IPS DF 4.7 (cell line): ENCODE data around the gene SPTA1.

Experiments
- DNase-seq: peaks from one replicate; pipeline ENCODE4 v3.0.0-alpha.2; 2013; ENCODE audit warnings: low spot score; ENCODE audit errors: extremely low read depth

Gene SPTA1

DNA sequence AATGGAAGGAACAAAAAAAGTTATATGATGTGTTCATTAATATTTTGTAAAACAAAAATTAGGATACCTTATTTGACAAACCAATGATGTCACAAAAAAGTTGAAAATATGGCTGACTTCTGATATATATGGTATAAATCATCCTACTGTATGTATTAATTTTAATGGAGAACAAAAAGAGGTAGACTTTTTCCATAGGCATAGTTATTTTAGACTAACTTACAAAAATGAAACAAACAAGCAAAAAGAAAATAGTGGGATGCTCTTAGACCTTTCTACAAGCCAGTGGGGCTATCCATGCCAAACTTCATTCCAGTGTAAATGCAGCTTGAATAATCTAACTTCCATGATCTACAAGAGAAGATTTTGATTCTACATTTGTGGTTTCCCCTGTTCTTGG, 522 bp upstream of the SPTA1 start:
- DNase-seq = no peak

GRCh38 chr1:158685085-158685484, 1.4 kb downstream of the SPTA1 start:
- DNase-seq = no peak

GRCh38 chr1:158681606-158682005, 4.9 kb downstream of the SPTA1 start:
- no peak for DNase-seq

DNA sequence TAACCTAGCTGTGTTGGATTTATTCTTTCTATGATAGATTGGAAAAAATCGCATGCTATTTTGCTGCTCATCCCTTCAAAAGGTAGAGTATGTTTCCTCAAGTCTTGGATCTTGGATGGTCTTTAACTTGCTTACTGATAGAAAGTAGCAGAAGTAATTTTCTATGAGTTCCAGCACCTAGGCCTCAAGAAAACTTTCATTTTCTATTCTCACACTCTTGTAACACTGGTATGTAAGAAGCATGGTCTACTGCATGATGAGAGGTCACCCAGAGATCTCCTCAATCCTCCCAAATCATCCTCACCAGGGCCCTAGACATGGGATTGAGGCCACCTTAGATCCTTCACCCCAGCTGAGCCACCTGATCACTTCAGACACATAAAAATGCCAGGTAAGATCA, 7.2 kb downstream of the SPTA1 start:
- no peak for DNase-seq

DNA sequence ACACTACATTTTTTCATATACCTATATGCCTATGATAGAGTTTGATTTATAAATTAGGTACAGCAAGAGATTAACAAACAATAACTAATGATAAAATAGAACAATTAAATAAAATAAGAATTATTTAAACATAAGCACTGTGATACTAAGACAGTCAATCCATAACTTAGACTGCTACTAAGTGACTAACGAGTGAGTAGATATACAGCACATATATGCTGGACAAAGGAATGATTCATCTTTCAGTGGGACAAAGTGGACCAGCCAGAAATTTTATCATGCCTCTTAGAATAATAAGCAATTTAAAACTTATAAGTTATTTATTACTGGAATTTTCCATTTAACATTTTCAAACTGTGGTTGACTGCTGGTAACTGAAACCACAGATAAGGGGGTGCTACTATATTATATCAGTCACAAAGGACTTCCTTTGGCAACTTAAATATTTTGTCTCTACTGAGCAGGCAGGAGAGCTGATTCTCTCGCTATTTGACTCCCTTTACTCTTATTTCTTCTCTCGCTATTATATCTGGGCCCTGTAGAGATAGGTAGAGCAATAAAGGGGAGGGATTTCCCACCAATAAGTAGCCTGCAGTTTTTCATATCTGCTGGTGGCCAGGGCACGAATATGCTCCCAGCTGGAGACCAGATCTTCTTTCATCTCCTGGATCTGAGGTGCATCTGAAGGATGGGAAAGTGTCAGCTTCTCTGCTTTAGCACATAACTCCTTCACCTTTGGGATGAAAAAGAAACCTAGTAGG, 10.8 kb downstream of the SPTA1 start:
- DNase-seq = no peak

GRCh38 chr1:158674302-158674701, 12.2 kb downstream of the SPTA1 start:
- no peak for DNase-seq

- no peak for DNase-seq
These were observed 20.5 kb downstream of the SPTA1 start for GRCh38 chr1:158666037-158666436.

GRCh38 chr1:158654571-158654970, 31.9 kb downstream of the SPTA1 start:
- DNase-seq = no peak

DNA sequence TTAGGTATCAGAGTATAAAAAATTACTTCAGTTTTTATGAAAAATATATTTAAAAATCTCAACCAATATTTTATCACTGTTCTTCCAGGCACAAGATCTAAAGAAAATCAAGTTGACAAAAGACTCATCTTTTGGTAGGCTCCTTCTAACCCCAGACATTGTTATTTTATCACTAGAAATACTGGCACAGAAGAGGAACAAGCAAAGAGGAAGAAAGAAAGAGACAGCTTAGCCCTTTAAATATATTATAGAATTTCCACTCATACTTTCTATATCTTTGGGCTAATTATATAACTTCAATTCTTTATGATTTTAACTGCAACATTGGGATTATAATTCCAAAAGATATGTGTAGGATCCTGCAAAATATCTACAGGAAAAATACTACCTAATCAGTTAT, 32.4 kb downstream of the SPTA1 start:
- no peak for DNase-seq

DNA sequence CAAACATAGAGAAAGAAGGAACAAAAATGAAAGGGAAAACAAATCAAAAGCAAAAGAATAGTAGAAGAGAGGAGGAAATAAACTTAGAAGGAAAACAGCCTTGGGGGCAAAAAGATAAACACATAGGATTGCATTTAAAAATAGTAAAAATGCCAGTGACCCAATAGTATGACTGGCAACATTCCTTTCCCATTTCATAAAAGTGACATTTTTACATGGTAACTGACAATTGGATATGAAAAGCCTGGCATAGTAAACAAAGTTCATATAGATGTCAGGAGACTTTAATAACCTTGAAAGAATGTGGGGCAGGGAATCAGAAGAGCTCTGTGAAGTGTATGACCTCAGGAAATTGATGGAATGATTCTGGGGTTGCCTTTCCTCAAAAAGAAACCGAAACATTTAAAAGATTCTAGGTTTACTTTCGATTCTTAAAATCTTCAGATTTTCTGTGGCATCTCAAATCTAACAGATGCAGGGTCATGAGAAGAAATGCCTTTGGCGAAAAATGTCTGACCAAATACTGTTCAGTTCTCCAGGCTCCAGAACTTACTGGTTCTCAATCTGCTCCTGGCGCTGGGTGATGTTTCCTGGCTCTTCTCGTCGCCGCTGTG, 33.7 kb downstream of the SPTA1 start:
- no peak for DNase-seq

- DNase-seq = no peak
These were observed 37.5 kb downstream of the SPTA1 start for GRCh38 chr1:158649052-158649451.

GRCh38 chr1:158646465-158646864, 40.0 kb downstream of the SPTA1 start:
- DNase-seq = no peak

DNA sequence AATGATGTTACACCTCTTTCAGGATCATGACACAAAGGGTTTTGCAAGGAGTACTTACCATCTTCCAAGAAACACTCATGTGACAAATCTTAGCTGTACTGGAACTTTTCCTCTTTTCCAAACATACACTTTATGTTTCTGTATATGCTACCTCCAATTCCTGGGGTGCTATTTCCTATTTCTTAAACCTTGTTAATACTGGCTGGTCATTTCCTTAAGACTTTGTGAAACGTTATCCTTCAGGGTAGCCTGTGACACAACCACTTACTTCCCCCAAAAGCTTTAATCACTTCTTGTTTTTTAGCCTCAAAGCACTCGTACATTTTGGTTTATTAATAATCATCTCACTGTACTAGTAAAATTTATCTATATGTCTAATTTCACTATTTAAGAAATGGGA, 42.1 kb downstream of the SPTA1 start:
- DNase-seq = no peak

DNA sequence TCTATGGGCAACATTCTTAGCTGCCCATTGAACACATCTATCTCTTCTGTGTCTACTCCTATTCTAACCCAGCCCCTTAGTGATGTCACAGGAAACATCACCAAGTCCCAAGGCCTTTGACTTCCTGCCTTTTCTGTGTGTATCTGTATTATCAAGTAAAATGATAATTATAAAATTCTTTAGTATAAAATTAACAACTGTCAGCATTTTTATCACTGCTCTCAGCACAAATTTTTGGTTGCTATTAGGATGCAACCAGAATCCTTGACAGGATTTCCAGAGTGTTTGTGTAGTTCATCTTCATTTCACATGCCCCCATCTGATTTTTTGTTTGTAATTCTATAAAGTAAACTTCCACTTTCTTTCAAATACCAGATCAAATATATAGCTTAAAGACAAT, 47.6 kb downstream of the SPTA1 start:
- no peak for DNase-seq

DNA sequence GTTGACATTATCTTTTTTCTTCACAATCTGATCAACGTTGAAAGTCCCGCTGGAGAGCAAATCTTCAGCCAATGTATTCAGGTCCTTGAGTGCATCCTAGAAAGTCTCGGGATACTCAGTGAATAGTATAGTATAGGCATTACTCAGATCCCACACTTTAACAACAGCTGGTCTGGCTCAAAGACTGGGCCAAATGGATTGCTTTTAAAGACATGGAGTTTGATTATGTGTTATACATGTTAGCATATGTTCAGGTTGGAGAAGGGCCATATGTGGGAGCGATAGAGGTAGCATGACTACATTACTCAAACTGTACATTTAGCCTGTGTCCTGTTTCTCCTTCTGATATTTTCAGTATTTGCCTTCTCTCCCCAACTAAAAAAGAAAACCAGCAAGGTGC, 48.4 kb downstream of the SPTA1 start:
- no peak for DNase-seq

- DNase-seq = no peak
These were observed 72.8 kb downstream of the SPTA1 start for GRCh38 chr1:158613764-158614163.

- DNase-seq = no peak
These were observed 74.6 kb downstream of the SPTA1 start for GRCh38 chr1:158611916-158612315.

DNA sequence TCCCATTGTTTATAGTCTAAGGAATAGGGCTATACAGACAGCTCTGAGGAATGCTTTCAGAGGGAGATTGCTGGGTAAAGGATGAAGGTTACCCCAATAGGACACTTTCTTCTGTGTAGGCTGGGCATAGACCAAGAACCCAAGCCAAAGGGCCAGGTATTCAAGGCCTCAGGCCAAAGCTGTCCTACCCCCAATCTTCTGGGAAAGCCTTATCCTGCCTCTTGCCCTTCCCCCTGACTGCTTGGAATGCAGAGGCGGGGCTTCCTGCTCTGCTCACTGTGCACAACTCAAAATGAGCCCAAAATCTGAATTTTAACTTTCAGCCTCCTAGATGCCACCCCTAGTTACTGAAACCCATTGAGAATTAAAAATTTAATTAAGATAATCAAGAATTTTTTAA, 79.2 kb downstream of the SPTA1 start:
- no peak for DNase-seq

DNA sequence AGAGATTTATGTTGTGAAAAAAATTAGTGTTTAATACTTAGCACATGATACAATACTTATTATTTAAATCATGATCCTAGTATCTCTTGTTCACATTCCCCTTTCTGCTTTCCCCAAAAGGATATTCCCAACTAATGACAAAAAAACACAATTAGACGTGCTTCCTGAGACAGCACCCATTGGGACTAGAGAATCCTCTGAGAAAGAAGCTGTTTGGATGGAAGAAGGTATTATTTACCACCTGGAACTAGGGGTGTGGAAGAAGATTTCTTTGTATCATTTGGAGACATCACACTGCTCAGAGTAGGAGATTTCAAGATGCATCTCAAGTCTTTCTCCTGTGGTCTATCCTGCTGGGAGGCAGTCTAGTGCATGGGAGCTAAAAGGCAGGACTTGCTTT, 81.5 kb downstream of the SPTA1 start, which contains the start of gene OR10Z1:
TSS of gene OR10Z1 (plus strand) at position 301 of the 400 bp plus-strand sequence. CDS start 1,171 bp downstream, outside the sequence.
- no peak for DNase-seq

DNA sequence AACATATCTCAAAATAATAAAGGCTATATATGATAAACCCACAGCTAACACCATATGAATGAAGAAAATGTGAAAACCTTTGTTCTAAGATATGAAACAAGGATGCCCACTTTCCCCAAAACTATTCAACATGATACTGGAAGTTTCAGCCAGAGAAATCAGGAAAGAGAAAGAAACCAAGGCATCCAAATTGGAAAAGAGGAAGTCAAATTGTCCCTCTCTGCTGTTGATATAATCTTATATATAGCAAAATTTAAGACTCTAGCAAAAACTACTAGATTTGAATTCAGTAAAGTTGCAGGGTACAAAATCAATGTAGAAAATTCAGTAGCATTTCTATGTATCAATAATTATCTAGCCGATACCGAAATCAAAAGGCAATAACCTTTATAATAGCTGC, 85.8 kb downstream of the SPTA1 start:
- DNase-seq = no peak

DNA sequence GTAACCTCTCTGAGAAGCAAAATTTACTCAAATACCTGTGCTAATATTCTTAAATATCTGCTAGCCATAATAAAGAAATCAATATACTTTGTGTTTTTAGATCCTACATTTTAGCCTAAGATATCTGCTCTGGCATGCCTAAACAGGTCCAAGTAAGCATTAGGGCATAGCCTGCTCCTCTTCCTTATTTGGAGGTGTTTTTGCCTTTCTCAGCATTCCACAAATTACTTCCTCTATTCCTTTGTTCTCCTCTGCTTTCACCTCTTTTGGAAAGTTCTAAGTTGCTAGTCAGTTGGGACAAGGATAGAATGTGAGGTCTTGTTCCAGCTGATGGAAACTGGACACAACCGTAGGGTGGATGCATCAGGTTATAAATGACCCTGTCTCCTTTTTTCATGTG, 99.6 kb downstream of the SPTA1 start:
- DNase-seq = no peak

- DNase-seq = no peak
These were observed 102.6 kb downstream of the SPTA1 start for GRCh38 chr1:158583962-158584361.

DNA sequence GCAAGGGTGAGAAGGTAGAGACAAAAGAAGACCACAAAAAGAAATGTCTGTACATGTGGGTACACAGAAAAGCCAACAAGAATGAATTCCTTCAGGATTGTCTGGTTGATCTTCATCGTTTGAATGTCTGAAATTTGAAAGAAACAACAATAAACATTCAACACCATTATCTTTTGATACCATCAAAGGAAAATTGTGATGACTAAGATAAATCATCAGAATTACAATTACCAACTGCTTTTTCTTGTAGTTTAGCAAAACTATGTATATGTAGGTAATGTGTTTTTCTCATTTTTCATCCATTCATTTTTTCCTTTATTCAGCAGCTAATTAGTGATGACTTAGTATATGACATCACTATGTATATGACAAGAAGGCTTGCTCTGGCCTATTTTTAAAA, 106.8 kb downstream of the SPTA1 start, which contains the start of gene OR10X1:
TSS of gene OR10X1 (minus strand) at position 167 of the 400 bp plus-strand sequence. CDS start at position 167, 0 bp downstream.
- DNase-seq = no peak
